K562 (cell line): ENCODE measurements around the gene DISC1. TPM values are rescaled to one million over a fixed set of nuclear protein-coding genes. Genes with fewer than 3 reads are reported as not detected.

Experiments used
- ATAC-seq: fragments of 200-7000 bp; cut with Tn5 transposase; 3 replicates; pipeline ENCODE4 v1.9.1; 2020; ENCODE audit warnings: moderate library complexity
- BruUV-seq: library from RNA; stranded (reverse); fragments of 400-500 nt; replicated peaks from 2 replicates; lab custom pipeline; 2021; lab: Mats Ljungman, UMichigan
- CTCF ChIA-PET: fragments of 300-600 bp; formaldehyde crosslinking; extraction: SDS; loops from one replicate; lab custom pipeline; 2021; ENCODE audit warnings: low intra/inter-chr PET ratio; lab: Yijun Ruan, JAX
- POLR2A ChIA-PET: fragments of 300-600, 350-650 bp; sonication (Branson Sonifier 250); formaldehyde crosslinking; extraction: SDS; loops from one replicate; lab custom pipeline; 2021; ENCODE audit warnings: antibody characterized with exemption, inconsistent platforms; lab: Yijun Ruan, JAX
- DNase-seq, 4 experiments: peaks; one replicate each; pipeline versions ENCODE4 v3.0.0 to v3.0.0-alpha.2; 2011 to 2018; ENCODE audit warnings: low spot score in 3 of 4, mixed read lengths in 3 of 4; ENCODE audit errors: extremely low read depth in 1 of 4
- FAIRE-seq: peaks from 2 replicates; lab custom pipeline; 2011; peaks lifted over from hg19 to GRCh38; lab: Jason Lieb, UNC
- H2AFZ ChIP-seq: 2 replicates; pipeline ENCODE4 v1.6.0; 2011; ENCODE audit warnings: low read depth, low read length, control low read depth, inconsistent platforms
- H3K27ac ChIP-seq: fragments of 200-600 bp; 3 replicates; pipeline ENCODE4 v1.8.0; 2011; ENCODE audit warnings: low read depth, mild to moderate bottlenecking, control low read depth, inconsistent platforms, low read length, moderate library complexity, mixed read lengths; ENCODE audit errors: extremely low read depth
- H3K27me3 ChIP-seq, 2 experiments: fragments of 300-600 bp in 1 of 2; 2 replicates in 1 of 2; 3 replicates in 1 of 2; pipeline versions ENCODE4 v1.6.0 to v1.8.0; 2011; ENCODE audit warnings: inconsistent platforms in 2 of 2, low read length in 2 of 2, mild to moderate bottlenecking in 1 of 2, mixed read lengths in 1 of 2, moderate library complexity in 1 of 2; ENCODE audit not compliant: control insufficient read depth in 2 of 2, insufficient read depth in 2 of 2
- H3K36me3 ChIP-seq: fragments of 300-600 bp; 3 replicates; pipeline ENCODE4 v1.8.0; 2011; ENCODE audit warnings: mild to moderate bottlenecking, low read length, inconsistent platforms; ENCODE audit not compliant: control insufficient read depth, insufficient read depth
- H3K4me1 ChIP-seq, 2 experiments: fragments of 200-600 bp in 1 of 2; replicated peaks in 1 of 2; 2 replicates in 1 of 2; 3 replicates in 1 of 2; pipeline versions ENCODE4 v1.5.1 to v1.8.0; 2011; ENCODE audit warnings: inconsistent platforms in 2 of 2, low read length in 2 of 2, mild to moderate bottlenecking in 1 of 2, mixed read lengths in 1 of 2, moderate library complexity in 1 of 2; ENCODE audit not compliant: control insufficient read depth in 2 of 2, insufficient read depth in 2 of 2
- H3K4me2 ChIP-seq: 2 replicates; pipeline ENCODE4 v1.6.1; 2011; ENCODE audit warnings: low read length, control low read depth, inconsistent platforms, mixed read lengths; ENCODE audit not compliant: insufficient read depth
- H3K4me3 ChIP-seq: fragments of 200-600 bp; sonication (generic), shearing (Covaris generic); 2 replicates; pipeline ENCODE4 v1.5.1; 2016; ENCODE audit warnings: control low read depth, inconsistent platforms
- H3K79me2 ChIP-seq: fragments of 200-600 bp; 3 replicates; pipeline ENCODE4 v1.8.0; 2011; ENCODE audit warnings: low read length, inconsistent platforms; ENCODE audit not compliant: control insufficient read depth, insufficient read depth
- H3K9ac ChIP-seq, 2 experiments: 2 replicates each; pipeline versions ENCODE4 v1.6.0 to v1.6.1; 2011; ENCODE audit warnings: low read depth in 2 of 2, low read length in 2 of 2, control low read depth in 1 of 2, inconsistent platforms in 1 of 2, mild to moderate bottlenecking in 1 of 2, mixed read lengths in 1 of 2; ENCODE audit not compliant: insufficient read depth in 1 of 2
- H3K9me1 ChIP-seq: one replicate; pipeline ENCODE4 v1.6.0; 2011; ENCODE audit warnings: inconsistent platforms, mild to moderate bottlenecking, low read length, moderate library complexity; ENCODE audit not compliant: control insufficient read depth, insufficient read depth
- H3K9me3 ChIP-seq: replicated peaks from 2 replicates; pipeline ENCODE4 v1.5.1; 2011; ENCODE audit warnings: low read depth, low read length, inconsistent platforms; ENCODE audit not compliant: control insufficient read depth, insufficient read depth
- H4K20me1 ChIP-seq: replicated peaks from 2 replicates; pipeline ENCODE4 v1.6.1; 2011; ENCODE audit warnings: low read length, inconsistent platforms, mixed read lengths; ENCODE audit not compliant: control insufficient read depth, insufficient read depth
- C11orf30 ChIP-seq: fragments of 450-650 bp; IDR thresholded peaks from 2 replicates; pipeline ENCODE4 v1.6.1; 2016; ENCODE audit warnings: low read depth, mild to moderate bottlenecking
- DIDO1 ChIP-seq: fragments of 450-650 bp; IDR thresholded peaks from 2 replicates; pipeline ENCODE4 v1.6.1; 2016; ENCODE audit warnings: low read depth, missing biosample characterization, missing genetic modification characterization
- FOXJ3 ChIP-seq: sonication (generic); formaldehyde crosslinking; IDR thresholded peaks from 2 replicates; pipeline ENCODE4 v1.4.0; 2020; ENCODE audit warnings: mild to moderate bottlenecking, missing genetic modification reagents
- NFIC ChIP-seq: fragments of 450-650 bp; IDR thresholded peaks from 2 replicates; pipeline ENCODE4 v1.6.1; 2017; ENCODE audit warnings: mild to moderate bottlenecking, inconsistent platforms
- RFX5 ChIP-seq: IDR thresholded peaks from 2 replicates; pipeline ENCODE4 v1.6.1; 2011; ENCODE audit warnings: low read depth, mild to moderate bottlenecking, improper control_type of control experiment, low read length
- ZNF316 ChIP-seq: fragments of 450-650 bp; IDR thresholded peaks from 2 replicates; pipeline ENCODE4 v1.6.1; 2016
- WGBS: fragments of 100-300 bp; shearing (Covaris generic); methylation state at CpG from one replicate; pipeline ENCODE4 v1.1.6; 2016; ENCODE audit warnings: low coverage, mixed read lengths; ENCODE audit not compliant: insufficient coverage; ENCODE audit errors: missing lambda C conversion rate; 5-methylcytosine and 5-hydroxymethylcytosine counted together
- in situ Hi-C: fragments of 300-500 bp; cut with MboI; formaldehyde crosslinking; loops from 4 replicates; pipeline ENCODE4 v1.15.0; 2018; ENCODE audit warnings: inconsistent platforms, mixed read lengths
- intact Hi-C: fragments of 100-400 bp; cut with micrococcal nuclease; formaldehyde crosslinking; loops from 2 replicates; pipeline ENCODE4 v1.14.2; 2022
- polyA plus RNA-seq, 8 experiments: library from polyadenylated mRNA; depleted of rRNA in 4 of 8; stranded (reverse) in 5 of 8; unstranded in 3 of 8; fragments of >200 nt; fragmentation: Nextera tagmentation in 2 of 8; fragmentation: Illumina TruSeq in 1 of 8; extraction: Ambion mirVana in 2 of 8; extraction: Trizol in 1 of 8; gene quantifications; 2 replicates each; pipeline versions ENCODE4 v1.2.1 to v1.2.3, GENCODE V29; 2011 to 2014; ENCODE audit warnings: inconsistent platforms in 1 of 8, missing spikeins in 1 of 8
- total RNA-seq, 7 experiments: library from RNA; depleted of rRNA in 6 of 7; stranded (reverse); fragments of >200 nt in 6 of 7; fragmentation: Illumina TruSeq in 2 of 7; extraction: Trizol in 2 of 7; gene quantifications; 2 replicates each; pipeline versions ENCODE4 v1.2.1 to v1.2.3, GENCODE V29; 2011 to 2021; ENCODE audit warnings: low replicate concordance in 1 of 7

DISC1 gene
- total and polyA plus RNA-seq, 9 of the 15 experiments (the other 6 are each of a cell fraction or from before 2014, with no cell fraction given), result 0.01 to 0.11 (median 0.08) TPM; not detected in 1

GRCh38 chr1:232059726-232060374 lies 433.3 kb downstream of the DISC1 start:
- Histone ChIP-seq H3K36me3 (no peaks in the 10 kb centered on the region), H3K79me2 (no peaks in the 10 kb centered on the region), H3K9me3 (no peaks in the 10 kb centered on the region), H2AFZ (no peak overlapping the region), H3K9me1 (no peaks in the 10 kb centered on the region), H4K20me1 (no peaks in the 10 kb centered on the region), H3K4me3 (no peak overlapping the region)
- ChIA-PET CTCF (no interaction called here), POLR2A (no interaction called here)
- intact Hi-C loops, result no loop called here
- no TSS peak for BruUV-seq
- TF ChIP-seq DIDO1 (tag) (no peak), C11orf30 (peak; percentile 12; the same call in 1 of the 2 replicates), FOXJ3 (CRISPR knock-in tag) (no peak), ZNF316 (peak; percentile 15; the same call in 1 of the 2 replicates), NFIC (peak; percentile 31; the same call in 1 of the 2 replicates)
- TF ChIP-seq, all 486 proteins: peak for 3
- FAIRE-seq (no peak), DNase-seq (no peak), ATAC-seq (no peak)
- no peak overlapping the region for H3K27ac ChIP-seq
- H3K4me1 ChIP-seq, result no peaks in the 10 kb centered on the region
- no peak overlapping the region for H3K9ac ChIP-seq
- 3% methylated on average over 8 of the region's 8 CpGs for WGBS
- no peak overlapping the region for H3K4me2 ChIP-seq
- in situ Hi-C loops, result no loop called here
- no peaks in the 10 kb centered on the region for H3K27me3 ChIP-seq

GRCh38 chr1:232062967-232063366 lies 436.4 kb downstream of the DISC1 start:
- H2AFZ ChIP-seq, result no peak overlapping the region
- TF ChIP-seq RFX5, result no peak
- TF ChIP-seq, all 486 proteins: peak for 0
- ChIA-PET CTCF (no interaction called here), POLR2A (no interaction called here)
- H3K27ac ChIP-seq, result no peak overlapping the region
- H3K9ac ChIP-seq, result no peak overlapping the region
- in situ Hi-C loops (no loop called here), intact Hi-C loops (no loop called here)
- no peaks in the 10 kb centered on the region for H3K9me1 ChIP-seq
- BruUV-seq, result no TSS peak
- H3K79me2 ChIP-seq, result no peaks in the 10 kb centered on the region
- H3K9me3 ChIP-seq, result no peaks in the 10 kb centered on the region
- FAIRE-seq (no peak), DNase-seq (no peak), ATAC-seq (no peak)
- no peaks in the 10 kb centered on the region for H4K20me1 ChIP-seq
- H3K36me3 ChIP-seq, result no peaks in the 10 kb centered on the region
- H3K27me3 ChIP-seq, result no peaks in the 10 kb centered on the region
- H3K4me3 ChIP-seq, result no peak overlapping the region
- 0% methylated on average over 3 of the region's 3 CpGs for WGBS
- no peaks in the 10 kb centered on the region for H3K4me1 ChIP-seq
- no peak overlapping the region for H3K4me2 ChIP-seq
